NCI-H524 (cell line): ENCODE data around the gene GP2.
"Not testable (repeated sequence)": the region's sequence is repeated elsewhere in the genome, so short reads cannot be mapped to it uniquely, and the experiment has no call there.

Source experiments
- DNase-seq, 2 experiments: peaks; one replicate each; lab custom pipeline; 2025; lab: John Stamatoyannopoulos, UW

GP2 gene

GRCh38 chr16:20325005-20325404 is 2.3 kb downstream of the GP2 start:
- no peak for DNase-seq

GRCh38 chr16:20323591-20324117 is 3.7 kb downstream of the GP2 start:
- DNase-seq: no peak

- no peak for DNase-seq
Observed at GRCh38 chr16:20322696-20323095, 4.6 kb downstream of the GP2 start.

GRCh38 chr16:20321671-20322070 is 5.6 kb downstream of the GP2 start:
- no peak for DNase-seq

GRCh38 chr16:20321051-20321450 is 6.3 kb downstream of the GP2 start:
- not testable (repeated sequence) for DNase-seq

- DNase-seq: no peak
Observed at GRCh38 chr16:20320592-20320991, 6.7 kb downstream of the GP2 start.

GRCh38 chr16:20320178-20320577 is 7.1 kb downstream of the GP2 start:
- DNase-seq: no peak

- no peak for DNase-seq
Observed at GRCh38 chr16:20319406-20319805, 7.9 kb downstream of the GP2 start.

GRCh38 chr16:20318437-20318836 is 8.9 kb downstream of the GP2 start:
- no peak for DNase-seq

GRCh38 chr16:20318006-20318405 is 9.3 kb downstream of the GP2 start:
- DNase-seq: no peak

- DNase-seq: no peak
Observed at GRCh38 chr16:20317117-20317516, 10.2 kb downstream of the GP2 start.

- no peak for DNase-seq
Observed at GRCh38 chr16:20316715-20317114, 10.6 kb downstream of the GP2 start.

GRCh38 chr16:20315764-20316163 is 11.5 kb downstream of the GP2 start:
- DNase-seq: no peak

- DNase-seq: no peak
Observed at GRCh38 chr16:20314575-20314974, 12.7 kb downstream of the GP2 start.

- no peak for DNase-seq
Observed at GRCh38 chr16:20313741-20314140, 13.6 kb downstream of the GP2 start.

- not testable (repeated sequence) for DNase-seq
Observed at GRCh38 chr16:20312536-20313095, 14.7 kb downstream of the GP2 start.

- DNase-seq: no peak
Observed at GRCh38 chr16:20311548-20311947, 15.8 kb downstream of the GP2 start.

- DNase-seq: no peak
Observed at GRCh38 chr16:20310421-20311395, 16.6 kb downstream of the GP2 start.

GRCh38 chr16:20309786-20310185 is 17.5 kb downstream of the GP2 start:
- DNase-seq: no peak

- no peak for DNase-seq
Observed at GRCh38 chr16:20308801-20309590, 18.3 kb downstream of the GP2 start.

- no peak for DNase-seq
Observed at GRCh38 chr16:20308266-20308665, 19.0 kb downstream of the GP2 start.

GRCh38 chr16:20307791-20308190 is 19.5 kb downstream of the GP2 start:
- DNase-seq: no peak
